Measurements from ENCODE around the gene FARP2.

DNA sequence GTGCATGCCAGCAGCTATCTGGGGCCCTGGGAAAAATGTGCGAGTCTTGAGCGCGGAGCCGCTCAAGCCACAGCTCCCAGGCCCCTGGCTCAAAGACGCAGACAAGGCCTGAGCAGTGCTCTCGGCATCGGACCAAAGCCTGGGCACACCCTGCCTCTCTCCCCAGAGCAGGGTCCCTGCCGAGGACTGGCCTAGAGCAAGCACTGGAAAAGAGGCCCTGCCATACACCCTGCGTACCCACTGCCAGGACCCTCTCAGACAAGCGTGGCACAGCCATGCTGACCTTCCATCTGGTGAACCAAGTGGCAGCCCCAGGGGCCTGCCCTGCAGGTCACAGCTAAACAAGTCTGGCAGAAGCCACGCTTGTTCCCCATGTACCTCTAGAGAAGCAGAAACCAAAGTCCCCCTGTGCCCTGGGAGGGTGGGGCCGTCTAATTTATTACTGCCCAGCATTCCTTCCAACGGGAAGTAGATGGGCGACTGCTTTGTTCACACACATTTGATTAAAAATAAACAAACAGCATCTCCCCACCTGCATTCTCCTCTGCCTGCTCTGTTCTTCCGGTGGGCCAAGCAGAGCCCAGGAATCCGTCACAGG lies 138.3 kb downstream of the FARP2 start:
- TF ChIP-seq, protein P1, sequence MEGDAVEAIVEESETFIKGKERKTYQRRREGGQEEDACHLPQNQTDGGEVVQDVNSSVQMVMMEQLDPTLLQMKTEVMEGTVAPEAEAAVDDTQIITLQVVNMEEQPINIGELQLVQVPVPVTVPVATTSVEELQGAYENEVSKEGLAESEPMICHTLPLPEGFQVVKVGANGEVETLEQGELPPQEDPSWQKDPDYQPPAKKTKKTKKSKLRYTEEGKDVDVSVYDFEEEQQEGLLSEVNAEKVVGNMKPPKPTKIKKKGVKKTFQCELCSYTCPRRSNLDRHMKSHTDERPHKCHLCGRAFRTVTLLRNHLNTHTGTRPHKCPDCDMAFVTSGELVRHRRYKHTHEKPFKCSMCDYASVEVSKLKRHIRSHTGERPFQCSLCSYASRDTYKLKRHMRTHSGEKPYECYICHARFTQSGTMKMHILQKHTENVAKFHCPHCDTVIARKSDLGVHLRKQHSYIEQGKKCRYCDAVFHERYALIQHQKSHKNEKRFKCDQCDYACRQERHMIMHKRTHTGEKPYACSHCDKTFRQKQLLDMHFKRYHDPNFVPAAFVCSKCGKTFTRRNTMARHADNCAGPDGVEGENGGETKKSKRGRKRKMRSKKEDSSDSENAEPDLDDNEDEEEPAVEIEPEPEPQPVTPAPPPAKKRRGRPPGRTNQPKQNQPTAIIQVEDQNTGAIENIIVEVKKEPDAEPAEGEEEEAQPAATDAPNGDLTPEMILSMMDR (IDR thresholded peaks at IDR 0.05) = no peak
- TF ChIP-seq POLR2A (IDR thresholded peaks at IDR 0.05) = no peak

Measured in heart left ventricle (tissue), 13 donors.